Activated CD8-positive, alpha-beta T cell treated with anti-CD3 and anti-CD28 coated beads, Interleukin-2, amount 10 ng/mL, durations not matched to agents 7 days and 5 days (primary cell): Measurements from ENCODE around the gene REXO2. TPM values are rescaled to one million over a fixed set of nuclear protein-coding genes. Genes with fewer than 3 reads are reported as not detected.

Experiments used
- ATAC-seq: fragments of 150-1000 bp; cut with Tn5 transposase; one replicate; pipeline ENCODE4 v1.10.0; 2021; ENCODE audit warnings: moderate library complexity
- CTCF ChIA-PET: fragments of 350-600 bp; sonication (Branson Sonifier 250); formaldehyde crosslinking; loops from one replicate; lab custom pipeline; 2021; ENCODE audit warnings: antibody characterized with exemption; lab: Charles Lee
- POLR2A ChIA-PET: fragments of 350-600 bp; sonication (Branson Sonifier 250); formaldehyde crosslinking; loops from one replicate; lab custom pipeline; 2021; ENCODE audit warnings: antibody characterized with exemption; lab: Charles Lee
- DNase-seq: peaks from one replicate; pipeline ENCODE4 v3.0.0-alpha.2; 2020
- H3K27ac Mint-ChIP-seq: one replicate; pipeline ENCODE4 v1.8.0; 2021; ENCODE audit warnings: mild to moderate bottlenecking, mixed read lengths
- H3K27me3 Mint-ChIP-seq: one replicate; pipeline ENCODE4 v1.8.0; 2021; ENCODE audit warnings: low read depth, mixed read lengths
- H3K36me3 Mint-ChIP-seq: one replicate; pipeline ENCODE4 v1.8.0; 2021; ENCODE audit warnings: low read depth, mixed read lengths
- H3K4me1 Mint-ChIP-seq: one replicate; pipeline ENCODE4 v1.8.0; 2021; ENCODE audit warnings: low read depth, mixed read lengths
- H3K4me3 Mint-ChIP-seq: one replicate; pipeline ENCODE4 v1.8.0; 2021; ENCODE audit warnings: mild to moderate bottlenecking, mixed read lengths
- H3K9me3 Mint-ChIP-seq: one replicate; pipeline ENCODE4 v1.8.0; 2022; ENCODE audit warnings: mixed read lengths; ENCODE audit not compliant: insufficient read depth
- total RNA-seq, 2 experiments: library from RNA; stranded (reverse); gene quantifications; one replicate each; pipeline ENCODE4 v1.2.3, GENCODE V29; 2021

REXO2 gene
- total RNA-seq, 2 experiments from 2014 or later, result 56.6 to 60.7 TPM

DNA sequence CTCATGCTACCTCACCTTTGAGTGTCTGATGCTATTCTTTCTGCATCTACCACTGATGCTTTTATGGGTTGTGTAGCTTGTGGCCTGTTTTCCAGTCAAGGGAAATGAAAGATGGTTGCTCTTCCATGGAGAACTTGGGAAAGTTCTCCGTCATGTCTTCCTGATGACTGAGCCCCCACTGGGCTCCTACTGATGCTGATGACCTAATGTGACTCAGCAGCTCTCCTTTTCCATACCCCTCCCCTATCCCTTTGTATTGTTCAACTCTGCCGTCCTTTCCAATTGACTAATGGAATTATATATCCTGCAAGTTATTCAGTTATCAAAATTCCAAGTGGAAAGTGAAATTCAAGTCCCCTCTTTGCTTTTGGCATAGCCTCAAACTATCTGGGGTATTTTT is 44.7 kb downstream of the REXO2 start:
- no peaks in the 10 kb centered on the region for H3K36me3 Mint-ChIP-seq
- ATAC-seq (no peak), DNase-seq (no peak)
- no peaks in the 10 kb centered on the region for H3K4me1 Mint-ChIP-seq
- ChIA-PET POLR2A (no interaction called here), CTCF (no interaction called here)
- no peaks in the 10 kb centered on the region for H3K9me3 Mint-ChIP-seq
- H3K27me3 Mint-ChIP-seq, result peaks cover 2% of the 10 kb centered on the region
- H3K4me3 Mint-ChIP-seq, result no peak overlapping the region
- no peak overlapping the region for H3K27ac Mint-ChIP-seq

DNA sequence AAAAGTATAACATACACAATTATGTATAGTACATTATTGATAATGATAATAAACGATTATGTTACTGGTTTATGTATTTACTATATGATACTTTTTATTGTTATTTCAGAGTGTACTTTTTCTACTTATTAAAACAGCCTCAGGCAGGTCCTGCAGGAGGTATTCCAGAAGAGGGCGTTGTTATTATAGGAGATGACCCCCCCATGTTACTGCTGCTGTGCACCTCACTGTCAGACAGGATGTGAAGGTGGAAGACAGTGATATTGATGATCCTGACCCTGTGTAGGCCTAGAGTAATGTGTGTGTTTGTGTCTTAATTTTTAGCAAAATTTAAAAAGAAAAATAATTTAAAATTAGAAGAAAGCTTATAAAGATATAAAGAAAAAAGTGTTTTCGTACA is 57.6 kb downstream of the REXO2 start:
- ATAC-seq (no peak), DNase-seq (no peak)
- Mint-ChIP-seq H3K9me3 (no peaks in the 10 kb centered on the region), H3K27ac (no peak overlapping the region), H3K27me3 (no peaks in the 10 kb centered on the region), H3K4me1 (no peaks in the 10 kb centered on the region), H3K4me3 (no peak overlapping the region), H3K36me3 (no peaks in the 10 kb centered on the region)
- ChIA-PET POLR2A (no interaction called here), CTCF (no interaction called here)

DNA sequence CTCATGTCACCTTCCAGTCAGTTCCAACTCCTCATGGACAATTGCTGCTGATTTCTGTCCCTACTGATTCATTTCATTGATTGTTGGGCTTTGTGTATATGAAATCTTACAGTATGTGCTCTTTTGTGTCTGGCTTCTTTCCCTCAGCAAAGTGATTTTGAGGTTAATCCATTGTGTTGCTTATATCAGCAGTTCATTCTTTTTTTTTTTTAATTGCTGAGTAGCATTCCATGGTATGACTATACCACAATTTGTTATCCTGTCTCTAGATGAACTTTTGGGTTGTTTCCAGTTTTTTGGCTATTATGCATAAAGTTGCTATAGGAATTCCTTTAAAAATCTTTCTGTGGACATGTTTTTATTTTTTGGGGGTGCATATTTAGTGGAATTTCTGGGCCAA is 60.5 kb downstream of the REXO2 start:
- ChIA-PET CTCF (no interaction called here), POLR2A (no interaction called here)
- Mint-ChIP-seq H3K4me3 (no peak overlapping the region), H3K27ac (no peak overlapping the region), H3K36me3 (no peaks in the 10 kb centered on the region), H3K4me1 (no peaks in the 10 kb centered on the region), H3K9me3 (no peaks in the 10 kb centered on the region), H3K27me3 (no peaks in the 10 kb centered on the region)
- ATAC-seq (no peak), DNase-seq (no peak)

Other genes starting within 250 kb of the REXO2 start
- gene NNMT, start 143.1 kb upstream of the REXO2 start, total RNA-seq, result not detected
- 1 to 10 TPM; 8.2 to 8.4 TPM for gene C11orf71, start 39.0 kb upstream of the REXO2 start, total RNA-seq
- gene RBM7, start 38.8 kb upstream of the REXO2 start, total RNA-seq, result 10 to 100 TPM; 38.4 to 42.9 TPM
- not detected for gene NXPE1, start 120.4 kb downstream of the REXO2 start, total RNA-seq
- not detected for gene NXPE4, start 156.3 kb downstream of the REXO2 start, total RNA-seq
- gene NXPE2, start 239.1 kb downstream of the REXO2 start, total RNA-seq, result not detected